ENCODE data around the gene WAC. TPM values are rescaled to one million over a fixed set of nuclear protein-coding genes. Genes with fewer than 3 reads are reported as not detected.

Gene WAC
- total RNA-seq, 1 donor from 2014 or later: 36.6 TPM

DNA sequence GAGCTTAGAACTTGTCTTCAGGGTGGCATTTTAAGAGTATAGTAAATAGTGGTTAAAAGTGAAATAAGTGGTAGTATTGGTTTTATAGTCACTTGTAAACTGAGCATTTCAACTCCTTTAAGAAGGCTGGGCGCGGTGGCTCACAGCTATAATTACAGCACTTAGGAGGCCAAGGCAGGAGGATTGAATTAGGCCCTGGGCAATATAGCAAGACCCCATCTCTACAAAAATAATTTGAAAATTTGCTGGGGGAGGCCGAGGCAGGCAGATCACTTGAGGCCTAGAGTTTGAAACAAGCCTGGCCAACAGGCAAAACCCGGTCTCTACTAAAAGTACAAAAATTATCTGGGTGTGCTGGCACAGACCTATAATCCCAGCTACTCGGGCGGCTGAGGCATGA is 80.0 kb downstream of the WAC start:
- Histone ChIP-seq H3K36me3 (ENCODE audit: control insufficient read depth, insufficient read depth, low read length) (peaks cover 13% of the 10 kb centered on the region), H3K4me3 (ENCODE audit: low read depth, low read length) (no peak overlapping the region), H3K27me3 (ENCODE audit: control insufficient read depth, insufficient read depth, low read length) (no peaks in the 10 kb centered on the region)
- DNase-seq (ENCODE audit: low read depth) (no peak), FAIRE-seq (no peak)
- TF ChIP-seq, protein P1, sequence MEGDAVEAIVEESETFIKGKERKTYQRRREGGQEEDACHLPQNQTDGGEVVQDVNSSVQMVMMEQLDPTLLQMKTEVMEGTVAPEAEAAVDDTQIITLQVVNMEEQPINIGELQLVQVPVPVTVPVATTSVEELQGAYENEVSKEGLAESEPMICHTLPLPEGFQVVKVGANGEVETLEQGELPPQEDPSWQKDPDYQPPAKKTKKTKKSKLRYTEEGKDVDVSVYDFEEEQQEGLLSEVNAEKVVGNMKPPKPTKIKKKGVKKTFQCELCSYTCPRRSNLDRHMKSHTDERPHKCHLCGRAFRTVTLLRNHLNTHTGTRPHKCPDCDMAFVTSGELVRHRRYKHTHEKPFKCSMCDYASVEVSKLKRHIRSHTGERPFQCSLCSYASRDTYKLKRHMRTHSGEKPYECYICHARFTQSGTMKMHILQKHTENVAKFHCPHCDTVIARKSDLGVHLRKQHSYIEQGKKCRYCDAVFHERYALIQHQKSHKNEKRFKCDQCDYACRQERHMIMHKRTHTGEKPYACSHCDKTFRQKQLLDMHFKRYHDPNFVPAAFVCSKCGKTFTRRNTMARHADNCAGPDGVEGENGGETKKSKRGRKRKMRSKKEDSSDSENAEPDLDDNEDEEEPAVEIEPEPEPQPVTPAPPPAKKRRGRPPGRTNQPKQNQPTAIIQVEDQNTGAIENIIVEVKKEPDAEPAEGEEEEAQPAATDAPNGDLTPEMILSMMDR (IDR thresholded peaks at IDR 0.05; ENCODE audit: insufficient read depth, low read length, severe bottlenecking): no peak

DNA sequence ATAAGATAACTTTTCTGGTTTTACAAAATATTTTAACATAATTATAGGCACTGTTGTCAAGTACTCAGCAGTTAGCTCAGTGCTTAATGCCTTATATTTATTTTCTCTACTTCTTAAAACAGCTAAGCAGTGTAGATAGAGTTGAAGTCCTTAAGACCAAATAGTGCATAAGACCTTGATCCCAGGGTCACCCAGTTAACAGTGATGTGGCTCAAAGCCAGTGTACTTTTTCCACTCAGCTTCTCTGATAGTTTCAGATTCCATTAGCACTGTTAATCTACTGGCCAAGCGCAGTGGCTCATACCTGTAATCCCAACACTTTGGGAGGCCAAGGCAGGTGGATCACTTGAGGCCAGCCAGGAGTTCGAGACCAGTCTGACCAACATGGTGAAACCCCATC is 83.6 kb downstream of the WAC start:
- Histone ChIP-seq H3K4me3 (ENCODE audit: low read depth, low read length) (no peak overlapping the region), H3K36me3 (ENCODE audit: control insufficient read depth, insufficient read depth, low read length) (peaks cover 9% of the 10 kb centered on the region), H3K27me3 (ENCODE audit: control insufficient read depth, insufficient read depth, low read length) (no peaks in the 10 kb centered on the region)
- FAIRE-seq (no peak), DNase-seq (ENCODE audit: low read depth) (no peak)
- TF ChIP-seq, protein P1 (IDR thresholded peaks at IDR 0.05; ENCODE audit: insufficient read depth, low read length, severe bottlenecking): no peak

DNA sequence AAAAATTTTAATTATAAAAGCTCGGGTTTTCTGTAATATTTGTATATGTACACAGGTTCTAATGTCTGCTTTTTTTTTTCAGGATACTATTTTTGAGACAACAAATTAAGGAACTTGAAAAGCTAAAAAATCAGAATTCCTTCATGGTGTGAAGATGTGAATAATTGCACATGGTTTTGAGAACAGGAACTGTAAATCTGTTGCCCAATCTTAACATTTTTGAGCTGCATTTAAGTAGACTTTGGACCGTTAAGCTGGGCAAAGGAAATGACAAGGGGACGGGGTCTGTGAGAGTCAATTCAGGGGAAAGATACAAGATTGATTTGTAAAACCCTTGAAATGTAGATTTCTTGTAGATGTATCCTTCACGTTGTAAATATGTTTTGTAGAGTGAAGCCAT is 86.5 kb downstream of the WAC start:
- no peak for FAIRE-seq
- TF ChIP-seq, protein P1 (IDR thresholded peaks at IDR 0.05; ENCODE audit: insufficient read depth, low read length, severe bottlenecking): no peak

DNA sequence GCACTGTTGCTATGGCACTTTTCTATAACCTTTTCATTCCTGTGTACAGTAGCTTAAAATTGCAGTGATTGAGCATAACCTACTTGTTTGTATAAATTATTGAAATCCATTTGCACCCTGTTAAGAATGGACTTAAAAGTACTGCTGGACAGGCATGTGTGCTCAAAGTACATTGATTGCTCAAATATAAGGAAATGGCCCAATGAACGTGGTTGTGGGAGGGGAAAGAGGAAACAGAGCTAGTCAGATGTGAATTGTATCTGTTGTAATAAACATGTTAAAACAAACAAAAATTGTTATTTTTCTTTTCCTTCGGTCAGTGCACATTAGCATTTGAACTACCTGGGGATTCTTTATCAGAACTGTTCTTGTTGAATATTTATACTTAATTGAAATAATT is 87.3 kb downstream of the WAC start:
- TF ChIP-seq, protein P1 (IDR thresholded peaks at IDR 0.05; ENCODE audit: insufficient read depth, low read length, severe bottlenecking): no peak
- peaks cover 5% of the 10 kb centered on the region for H3K36me3 ChIP-seq (ENCODE audit: control insufficient read depth, insufficient read depth, low read length)
- DNase-seq (ENCODE audit: low read depth) (no peak), FAIRE-seq (no peak)
- no peaks in the 10 kb centered on the region for H3K27me3 ChIP-seq (ENCODE audit: control insufficient read depth, insufficient read depth, low read length)
- no peak overlapping the region for H3K4me3 ChIP-seq (ENCODE audit: low read depth, low read length)

More for the DNA sequence above, 86.5 kb downstream of the WAC start:
- Histone ChIP-seq H3K27me3 (ENCODE audit: control insufficient read depth, insufficient read depth, low read length) (no peaks in the 10 kb centered on the region), H3K36me3 (ENCODE audit: control insufficient read depth, insufficient read depth, low read length) (peaks cover 5% of the 10 kb centered on the region), H3K4me3 (ENCODE audit: low read depth, low read length) (no peak overlapping the region)
- no peak for DNase-seq (ENCODE audit: low read depth)

DNA sequence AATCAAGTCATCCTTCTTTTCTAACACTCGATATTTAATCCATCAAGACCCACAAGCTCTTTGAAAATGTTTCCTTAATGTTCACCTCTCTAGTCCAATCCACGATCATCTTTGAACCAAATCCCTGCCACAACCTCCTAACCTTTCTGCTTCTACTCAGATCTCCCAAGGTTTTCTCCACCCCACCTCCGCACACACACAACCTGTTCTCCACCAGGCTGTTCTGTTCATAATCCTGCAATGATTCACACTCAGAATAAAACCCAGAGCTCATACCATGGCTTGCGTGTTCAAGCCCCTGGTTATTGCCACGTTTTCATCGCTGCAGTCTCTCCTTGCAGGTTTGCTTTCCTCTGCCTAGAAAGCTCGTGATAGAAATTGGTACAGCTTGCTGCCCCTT is 90.6 kb downstream of the WAC start:
- Histone ChIP-seq H3K4me3 (ENCODE audit: low read depth, low read length) (no peak overlapping the region), H3K36me3 (ENCODE audit: control insufficient read depth, insufficient read depth, low read length) (peaks cover 1% of the 10 kb centered on the region), H3K27me3 (ENCODE audit: control insufficient read depth, insufficient read depth, low read length) (no peaks in the 10 kb centered on the region)
- TF ChIP-seq, protein P1 (IDR thresholded peaks at IDR 0.05; ENCODE audit: insufficient read depth, low read length, severe bottlenecking): no peak
- DNase-seq (ENCODE audit: low read depth) (no peak), FAIRE-seq (no peak)

DNA sequence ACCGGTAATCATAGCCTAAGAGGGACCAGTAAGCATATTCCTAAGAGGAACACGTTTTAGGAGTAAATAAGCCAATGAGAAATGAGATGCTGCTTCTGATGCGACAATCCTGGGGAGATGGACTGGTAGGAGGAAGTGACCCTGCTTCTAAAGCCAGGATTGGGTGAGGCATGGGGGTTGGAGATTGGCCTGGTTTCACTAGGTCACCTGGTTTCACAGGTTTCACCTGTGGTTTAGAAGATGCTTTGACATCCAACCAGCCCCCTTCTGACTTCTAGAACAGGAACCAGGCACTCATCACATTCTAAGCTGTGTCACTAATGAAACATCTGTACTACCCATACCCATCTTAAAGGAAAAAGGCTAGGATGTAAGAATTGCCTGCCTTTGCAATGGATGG is 91.4 kb downstream of the WAC start:
- H3K27me3 ChIP-seq (ENCODE audit: control insufficient read depth, insufficient read depth, low read length): no peaks in the 10 kb centered on the region
- H3K4me3 ChIP-seq (ENCODE audit: low read depth, low read length): no peak overlapping the region
- peaks cover 1% of the 10 kb centered on the region for H3K36me3 ChIP-seq (ENCODE audit: control insufficient read depth, insufficient read depth, low read length)
- TF ChIP-seq, protein P1 (IDR thresholded peaks at IDR 0.05; ENCODE audit: insufficient read depth, low read length, severe bottlenecking): no peak
- DNase-seq (ENCODE audit: low read depth) (no peak), FAIRE-seq (no peak)
